LNCAP (cell line): Measurements from ENCODE around the gene GALNTL6.

Source experiments
- TF ChIP-seq, protein P1 (sequence below): fragments of 450-650 bp; IDR thresholded peaks from 2 replicates; pipeline ENCODE4 v1.5.1; 2017; ENCODE audit warnings: mild to moderate bottlenecking

GALNTL6 gene

DNA sequence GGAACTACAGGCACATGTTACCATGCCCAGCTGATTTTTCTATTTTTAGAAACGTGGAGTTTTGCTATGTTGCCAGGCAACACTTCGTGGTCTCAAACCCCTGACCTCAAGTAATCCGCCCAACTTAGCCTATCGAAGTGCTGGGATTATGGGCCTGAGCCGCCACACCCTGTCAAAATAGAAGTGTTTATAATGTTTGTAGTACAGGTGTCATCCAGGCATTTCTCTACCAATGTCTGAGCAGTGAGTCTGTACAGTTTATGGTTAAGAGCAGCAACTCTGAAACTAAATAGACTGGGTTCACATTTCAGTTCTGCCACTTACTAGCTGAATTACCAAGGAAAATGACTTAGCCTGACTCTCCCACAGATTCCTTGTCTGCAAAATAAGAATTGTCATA is 895.0 kb downstream of the GALNTL6 start:
- TF ChIP-seq, protein P1, sequence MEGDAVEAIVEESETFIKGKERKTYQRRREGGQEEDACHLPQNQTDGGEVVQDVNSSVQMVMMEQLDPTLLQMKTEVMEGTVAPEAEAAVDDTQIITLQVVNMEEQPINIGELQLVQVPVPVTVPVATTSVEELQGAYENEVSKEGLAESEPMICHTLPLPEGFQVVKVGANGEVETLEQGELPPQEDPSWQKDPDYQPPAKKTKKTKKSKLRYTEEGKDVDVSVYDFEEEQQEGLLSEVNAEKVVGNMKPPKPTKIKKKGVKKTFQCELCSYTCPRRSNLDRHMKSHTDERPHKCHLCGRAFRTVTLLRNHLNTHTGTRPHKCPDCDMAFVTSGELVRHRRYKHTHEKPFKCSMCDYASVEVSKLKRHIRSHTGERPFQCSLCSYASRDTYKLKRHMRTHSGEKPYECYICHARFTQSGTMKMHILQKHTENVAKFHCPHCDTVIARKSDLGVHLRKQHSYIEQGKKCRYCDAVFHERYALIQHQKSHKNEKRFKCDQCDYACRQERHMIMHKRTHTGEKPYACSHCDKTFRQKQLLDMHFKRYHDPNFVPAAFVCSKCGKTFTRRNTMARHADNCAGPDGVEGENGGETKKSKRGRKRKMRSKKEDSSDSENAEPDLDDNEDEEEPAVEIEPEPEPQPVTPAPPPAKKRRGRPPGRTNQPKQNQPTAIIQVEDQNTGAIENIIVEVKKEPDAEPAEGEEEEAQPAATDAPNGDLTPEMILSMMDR, result no peak

DNA sequence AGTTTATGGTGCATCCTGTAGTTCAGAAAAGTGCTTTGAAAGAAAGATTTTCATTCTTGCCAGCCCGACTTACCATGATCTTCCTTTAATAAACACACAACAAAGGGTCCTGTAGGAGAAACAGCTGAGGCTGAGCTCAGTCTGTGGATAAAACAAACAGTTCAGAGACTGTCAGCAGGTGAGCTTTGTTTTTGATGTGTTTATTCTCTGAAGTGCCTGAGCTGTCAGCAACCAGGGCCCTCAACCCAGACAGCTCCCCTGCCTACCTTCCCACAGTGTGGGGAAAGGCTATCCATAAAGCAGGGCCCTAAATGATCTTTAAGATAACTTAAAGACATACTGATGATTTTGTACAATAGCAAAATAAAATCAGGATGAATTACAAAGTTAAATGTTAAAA is 896.2 kb downstream of the GALNTL6 start:
- TF ChIP-seq, protein P1, result no peak

DNA sequence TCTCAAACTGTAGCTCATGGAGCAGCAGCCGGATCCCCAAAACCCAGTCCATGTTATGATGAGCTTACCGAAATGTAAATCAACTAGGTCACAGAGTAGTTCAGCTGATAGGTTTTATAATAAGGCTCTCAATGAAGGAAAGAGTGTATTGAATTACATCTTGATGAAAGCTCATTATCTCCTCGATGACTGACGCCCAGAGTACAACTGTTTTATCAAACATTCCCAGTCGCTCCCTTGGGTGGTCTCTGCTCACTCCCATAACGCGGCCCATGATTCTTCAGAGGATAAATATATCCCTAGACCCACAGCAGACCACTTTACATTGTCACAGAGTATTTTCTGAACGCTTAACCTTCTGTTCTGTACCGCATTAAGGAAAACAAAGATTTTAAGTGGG is 903.1 kb downstream of the GALNTL6 start:
- TF ChIP-seq, protein P1, result no peak

DNA sequence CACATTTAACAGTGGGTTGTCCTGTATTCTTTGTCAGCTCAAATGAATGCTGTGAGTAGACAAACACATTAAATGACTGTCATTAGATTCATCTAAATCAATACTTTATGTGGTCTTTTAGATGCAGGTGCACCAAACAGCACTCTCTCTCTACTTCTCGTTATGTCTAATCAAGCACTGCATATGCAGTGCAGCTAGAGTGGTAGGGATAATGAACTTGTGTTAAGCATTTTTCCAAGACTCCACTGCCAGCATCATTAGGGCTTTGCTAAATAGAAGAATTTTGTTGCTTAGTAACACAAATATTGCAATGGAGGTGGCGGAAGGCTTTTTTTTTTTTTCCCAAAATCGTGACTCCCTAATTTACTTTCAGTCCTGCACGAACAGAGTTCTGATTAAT is 908.5 kb downstream of the GALNTL6 start:
- TF ChIP-seq, protein P1, result no peak

DNA sequence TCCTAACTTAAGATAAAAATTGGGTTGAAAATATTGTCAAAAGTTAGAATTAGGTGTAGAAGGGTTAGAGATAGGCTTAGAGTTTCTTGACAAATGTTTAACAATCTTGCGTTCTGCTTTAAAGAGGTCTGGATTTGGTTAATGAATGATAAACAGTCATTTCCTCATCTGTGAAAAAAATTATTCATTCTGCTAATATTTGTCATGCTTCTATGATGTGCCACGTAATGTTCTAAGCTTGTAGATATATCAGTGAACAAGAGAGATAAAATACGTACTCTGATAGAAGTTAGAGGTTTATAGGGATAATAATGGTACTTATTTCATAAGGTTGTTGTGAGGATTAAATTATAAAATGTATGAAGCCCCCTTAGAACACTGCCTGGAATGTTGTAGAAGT is 912.4 kb downstream of the GALNTL6 start:
- TF ChIP-seq, protein P1, result no peak

DNA sequence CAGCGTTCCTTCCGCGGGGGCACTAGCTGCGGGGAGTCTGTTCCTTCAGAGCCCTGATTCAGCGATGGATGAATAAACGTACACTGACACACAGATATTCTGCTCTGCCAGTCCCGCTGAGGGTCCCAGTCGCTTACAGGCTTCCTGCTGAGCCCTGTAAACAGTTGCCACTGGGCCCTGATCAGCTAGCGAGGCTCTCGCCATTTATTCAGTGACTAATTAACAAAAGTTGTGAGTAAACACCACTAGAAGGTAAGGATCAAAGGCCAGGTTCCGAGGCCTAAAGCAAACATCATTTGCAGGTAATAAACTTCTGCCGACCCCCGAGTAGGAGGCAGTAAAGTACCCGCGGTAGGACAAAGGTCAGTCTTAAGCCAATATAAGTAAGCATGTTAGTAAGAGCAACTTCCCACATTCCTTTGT is 912.8 kb downstream of the GALNTL6 start:
- TF ChIP-seq, protein P1, result no peak

DNA sequence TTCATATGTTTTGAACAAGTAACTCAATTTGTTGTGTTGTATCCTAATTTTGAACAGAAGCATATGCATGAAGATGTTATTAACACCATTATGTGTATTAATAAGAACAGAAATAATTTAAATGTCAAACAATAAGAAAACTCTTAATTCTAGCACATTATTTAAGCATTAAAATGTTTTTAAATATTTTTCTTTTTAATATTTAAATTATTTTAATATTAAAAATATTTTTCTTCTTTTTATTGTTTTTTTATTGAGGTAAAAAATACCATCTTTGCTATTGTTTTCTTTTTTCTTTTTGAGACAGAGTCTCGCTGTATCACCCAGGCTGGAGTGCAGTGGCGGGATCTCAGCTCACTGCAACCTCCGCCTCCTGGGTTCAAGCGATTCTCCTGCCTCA is 914.4 kb downstream of the GALNTL6 start:
- TF ChIP-seq, protein P1, result no peak

DNA sequence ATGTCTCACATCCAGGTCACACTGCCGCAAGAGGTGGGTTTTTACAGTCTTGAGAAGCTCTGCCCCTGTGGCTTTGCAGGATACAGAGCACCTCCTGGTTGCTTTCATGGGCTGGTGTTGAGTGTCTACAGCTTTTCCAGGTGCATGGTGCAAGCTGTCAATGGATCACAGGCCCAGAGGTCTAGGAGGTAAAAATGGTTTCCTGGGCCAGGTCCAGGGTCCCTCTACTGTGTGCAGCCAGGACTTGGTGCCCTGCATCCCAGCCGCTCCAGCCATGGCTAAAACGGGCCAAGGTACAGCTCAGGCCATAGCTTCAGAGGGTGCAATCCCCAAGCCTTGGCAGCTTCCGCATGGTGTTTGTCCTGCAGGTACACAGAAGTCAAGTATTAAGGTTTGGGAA is 921.4 kb downstream of the GALNTL6 start:
- TF ChIP-seq, protein P1, result no peak
